22Rv1 (cell line): Measurements from ENCODE around the gene TEDC1.
A peak's percentile ranks its signal among the peaks of the same experiment; 100 is the strongest.

Experiments
- H3K27ac ChIP-seq: fragments of 450-650 bp; 2 replicates; pipeline ENCODE4 v1.5.1; 2017
- ZFX ChIP-seq: fragments of 450-650 bp; IDR thresholded peaks from 2 replicates; pipeline ENCODE4 v1.6.1; 2017; ENCODE audit warnings: antibody characterized with exemption, borderline replicate concordance
- TF ChIP-seq, protein P1 (sequence below): fragments of 450-650 bp; IDR thresholded peaks from 2 replicates; pipeline ENCODE4 v1.5.1; 2017; ENCODE audit warnings: mild to moderate bottlenecking

The TEDC1 gene

DNA sequence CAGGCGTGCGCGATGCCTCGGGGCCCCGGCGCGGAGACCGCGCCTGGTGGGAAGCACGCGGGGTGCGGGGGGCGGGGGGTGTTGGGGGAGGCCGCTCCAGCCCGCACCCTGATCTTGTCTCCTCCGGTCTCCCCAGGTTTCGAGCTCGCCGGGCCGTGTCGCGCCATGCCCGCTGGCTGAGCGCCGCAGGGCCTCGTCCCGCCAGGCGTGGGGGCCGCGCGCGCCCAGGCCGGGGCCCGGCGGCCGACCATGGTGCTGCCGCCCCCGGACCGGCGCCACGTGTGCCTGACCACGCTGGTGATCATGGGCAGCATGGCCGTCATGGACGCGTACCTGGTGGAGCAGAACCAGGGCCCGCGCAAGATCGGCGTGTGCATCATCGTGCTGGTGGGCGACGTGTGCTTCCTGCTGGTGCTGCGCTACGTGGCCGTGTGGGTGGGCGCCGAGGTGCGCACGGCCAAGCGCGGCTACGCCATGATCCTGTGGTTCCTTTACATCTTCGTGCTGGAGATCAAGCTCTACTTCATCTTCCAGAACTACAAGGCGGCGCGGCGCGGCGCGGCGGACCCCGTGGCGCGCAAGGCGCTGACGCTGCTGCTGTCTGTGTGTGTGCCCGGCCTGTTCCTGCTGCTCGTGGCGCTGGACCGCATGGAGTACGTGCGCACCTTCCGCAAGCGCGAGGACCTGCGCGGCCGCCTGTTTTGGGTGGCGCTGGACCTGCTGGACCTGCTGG lies 37.7 kb downstream of the TEDC1 start:
- peak overlapping the region; percentile 66 for H3K27ac ChIP-seq
- TF ChIP-seq, protein P1, sequence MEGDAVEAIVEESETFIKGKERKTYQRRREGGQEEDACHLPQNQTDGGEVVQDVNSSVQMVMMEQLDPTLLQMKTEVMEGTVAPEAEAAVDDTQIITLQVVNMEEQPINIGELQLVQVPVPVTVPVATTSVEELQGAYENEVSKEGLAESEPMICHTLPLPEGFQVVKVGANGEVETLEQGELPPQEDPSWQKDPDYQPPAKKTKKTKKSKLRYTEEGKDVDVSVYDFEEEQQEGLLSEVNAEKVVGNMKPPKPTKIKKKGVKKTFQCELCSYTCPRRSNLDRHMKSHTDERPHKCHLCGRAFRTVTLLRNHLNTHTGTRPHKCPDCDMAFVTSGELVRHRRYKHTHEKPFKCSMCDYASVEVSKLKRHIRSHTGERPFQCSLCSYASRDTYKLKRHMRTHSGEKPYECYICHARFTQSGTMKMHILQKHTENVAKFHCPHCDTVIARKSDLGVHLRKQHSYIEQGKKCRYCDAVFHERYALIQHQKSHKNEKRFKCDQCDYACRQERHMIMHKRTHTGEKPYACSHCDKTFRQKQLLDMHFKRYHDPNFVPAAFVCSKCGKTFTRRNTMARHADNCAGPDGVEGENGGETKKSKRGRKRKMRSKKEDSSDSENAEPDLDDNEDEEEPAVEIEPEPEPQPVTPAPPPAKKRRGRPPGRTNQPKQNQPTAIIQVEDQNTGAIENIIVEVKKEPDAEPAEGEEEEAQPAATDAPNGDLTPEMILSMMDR = peak; percentile 53
- no peak for TF ChIP-seq ZFX

DNA sequence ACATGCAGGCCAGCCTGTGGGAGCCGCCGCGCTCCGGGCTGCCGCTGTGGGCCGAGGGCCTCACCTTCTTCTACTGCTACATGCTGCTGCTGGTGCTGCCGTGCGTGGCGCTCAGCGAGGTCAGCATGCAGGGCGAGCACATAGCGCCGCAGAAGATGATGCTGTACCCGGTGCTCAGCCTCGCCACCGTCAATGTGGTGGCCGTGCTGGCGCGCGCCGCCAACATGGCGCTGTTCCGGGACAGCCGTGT lies 38.2 kb downstream of the TEDC1 start:
- H3K27ac ChIP-seq = no peak overlapping the region
- TF ChIP-seq ZFX = no peak
- TF ChIP-seq, protein P1 = no peak

DNA sequence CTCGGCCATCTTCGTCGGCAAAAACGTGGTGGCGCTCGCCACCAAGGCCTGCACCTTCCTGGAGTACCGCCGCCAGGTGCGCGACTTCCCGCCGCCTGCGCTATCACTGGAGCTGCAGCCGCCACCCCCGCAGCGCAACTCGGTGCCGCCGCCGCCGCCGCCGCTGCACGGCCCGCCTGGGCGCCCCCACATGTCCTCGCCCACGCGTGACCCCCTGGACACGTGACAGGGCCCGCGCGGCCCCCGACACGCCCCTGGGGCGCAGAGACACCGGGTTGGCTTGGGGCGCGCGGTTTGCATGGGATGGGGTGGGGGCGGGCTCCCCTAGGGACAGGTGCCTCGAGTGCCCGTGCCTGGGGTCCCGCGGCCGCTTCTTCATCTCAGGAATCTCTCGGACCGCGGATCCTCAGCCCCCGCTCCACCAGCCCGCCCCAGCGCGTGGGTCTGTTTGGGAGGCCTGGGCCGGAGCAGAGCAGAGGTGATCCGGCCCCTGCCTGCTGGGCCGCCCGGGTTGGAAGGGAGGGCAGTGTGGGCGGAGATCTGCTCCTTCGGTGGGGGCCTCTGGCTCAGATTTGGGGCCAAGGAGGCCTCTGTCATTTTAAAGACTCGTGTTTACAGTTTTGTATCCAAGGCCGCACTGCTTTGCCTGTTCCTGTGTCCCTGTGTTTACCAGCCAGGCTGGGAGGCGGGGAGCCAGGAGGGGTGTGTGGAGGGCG lies 38.7 kb downstream of the TEDC1 start:
- H3K27ac ChIP-seq = no peak overlapping the region
- TF ChIP-seq ZFX = no peak
- TF ChIP-seq, protein P1 = no peak

DNA sequence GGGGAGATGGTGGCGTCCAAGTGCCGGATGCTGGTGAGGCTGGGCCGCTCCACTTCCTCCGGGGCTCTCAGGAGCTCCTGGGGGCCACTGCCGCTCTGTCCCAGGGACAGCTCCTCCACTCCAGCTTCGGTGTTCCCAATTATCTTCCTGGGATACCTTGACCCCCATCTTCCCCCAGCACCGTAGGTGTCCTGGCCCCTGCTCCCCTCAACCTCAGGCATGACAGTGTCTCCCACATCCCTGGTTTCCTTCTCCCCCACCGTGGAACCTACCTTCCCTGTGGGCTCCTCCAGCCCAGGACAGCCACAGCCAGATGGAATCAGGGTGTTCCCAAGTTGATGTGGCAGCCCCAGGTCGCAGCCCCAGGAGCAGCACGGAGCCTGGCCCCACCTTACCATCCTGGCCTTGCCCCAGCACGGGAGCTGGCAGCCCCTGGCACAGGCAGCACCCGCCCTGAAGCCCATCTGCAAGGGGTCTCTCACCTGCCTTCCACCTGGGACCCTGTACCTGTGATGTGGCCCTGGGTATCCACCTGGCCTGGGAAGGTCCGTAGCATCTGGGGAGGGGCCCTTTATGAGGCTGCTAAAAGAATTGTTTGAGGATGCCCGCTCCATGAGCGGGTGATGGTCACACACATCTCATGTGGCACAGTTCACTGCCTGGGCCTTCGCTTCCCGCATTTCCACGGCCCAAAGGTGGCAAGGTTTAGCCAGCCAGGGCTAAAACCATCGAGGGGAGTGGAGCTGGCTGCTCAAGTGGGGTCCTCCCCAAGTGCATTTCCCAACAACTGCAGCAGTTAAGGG lies 39.4 kb downstream of the TEDC1 start:
- no peak overlapping the region for H3K27ac ChIP-seq
- no peak for TF ChIP-seq ZFX
- TF ChIP-seq, protein P1 = no peak

DNA sequence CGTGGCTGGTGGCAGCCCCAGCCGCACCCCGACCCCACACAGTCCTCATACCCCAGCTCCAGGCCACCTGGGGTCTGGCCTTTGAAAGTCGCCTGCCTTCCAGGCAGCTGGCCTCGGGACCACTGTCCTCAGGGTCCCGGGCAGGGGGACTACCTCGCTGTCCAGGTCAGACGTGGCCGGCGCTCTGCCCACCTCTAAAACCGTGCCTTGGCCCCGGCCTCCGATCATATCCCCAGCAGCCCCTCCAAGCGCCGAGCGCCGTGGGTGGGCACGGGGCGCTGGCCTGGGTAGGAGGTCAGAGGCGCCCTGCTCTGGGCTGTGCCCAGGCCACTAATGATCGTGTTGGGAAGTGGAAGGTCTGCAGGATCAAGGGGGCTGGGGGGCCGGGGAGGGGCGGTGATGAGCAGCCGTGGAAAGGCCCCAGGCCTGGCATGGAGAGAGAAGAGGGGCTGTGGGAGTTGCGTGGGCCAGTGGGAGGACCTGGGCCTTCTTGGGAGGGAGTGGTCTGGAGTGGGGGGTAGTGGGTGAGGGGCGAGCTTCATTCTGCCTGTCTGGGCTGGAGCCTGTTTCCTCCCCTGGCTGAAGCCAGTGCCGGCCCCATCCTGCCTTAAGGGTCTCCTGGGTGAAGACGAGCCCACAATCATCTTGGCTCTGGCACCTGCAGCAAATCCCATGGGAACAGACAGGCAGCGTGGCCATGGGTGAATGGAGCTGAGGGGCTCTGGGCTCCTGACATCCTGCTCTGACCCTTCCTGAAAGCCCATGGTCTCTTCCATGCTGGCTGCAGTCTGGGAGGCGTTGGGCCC lies 40.2 kb downstream of the TEDC1 start:
- TF ChIP-seq, protein P1 = no peak
- TF ChIP-seq ZFX = no peak
- H3K27ac ChIP-seq = no peak overlapping the region

DNA sequence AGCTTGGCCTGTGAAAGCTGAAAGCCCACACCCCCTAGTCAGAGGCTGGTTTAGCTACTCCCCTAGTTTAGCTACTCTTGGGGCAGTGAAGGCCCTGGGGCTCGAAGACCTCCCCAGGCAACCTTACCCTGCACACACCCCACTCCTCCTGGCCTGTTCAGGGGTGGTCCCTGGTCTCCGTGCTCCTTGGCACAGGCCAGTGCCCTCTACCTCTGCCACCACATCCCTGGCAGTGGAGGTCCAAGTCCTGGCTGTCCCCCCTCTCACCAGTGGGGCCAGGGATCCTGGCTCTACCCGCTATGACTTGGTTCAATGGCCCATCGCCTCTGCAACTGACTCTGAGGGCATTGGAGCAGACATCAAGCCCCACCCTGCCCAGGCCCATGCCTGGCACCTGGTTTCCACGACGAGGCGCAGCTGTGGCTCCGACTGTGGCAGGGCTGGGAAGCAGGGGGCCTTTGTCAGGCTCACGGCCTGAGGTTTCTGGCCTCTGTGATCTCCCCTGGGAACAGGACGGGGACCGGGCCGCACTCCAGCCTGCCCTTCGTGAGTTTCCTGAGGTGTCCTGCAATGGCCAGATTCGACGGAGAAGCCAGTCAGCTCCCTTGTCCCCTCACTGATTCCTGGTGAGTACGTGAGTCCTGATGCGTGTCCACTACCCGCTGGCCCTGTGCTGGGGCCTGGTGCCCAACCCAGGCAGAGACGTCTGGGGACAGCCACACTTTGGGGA lies 41.0 kb downstream of the TEDC1 start:
- no peak overlapping the region for H3K27ac ChIP-seq
- no peak for TF ChIP-seq ZFX
- TF ChIP-seq, protein P1 = no peak
